NCI-H460 (cell line): ENCODE measurements around the gene TM9SF3. TPM values are rescaled to one million over a fixed set of nuclear protein-coding genes. Genes with fewer than 3 reads are reported as not detected.

ENCODE experiments used
- DNase-seq: peaks from one replicate; pipeline ENCODE4 v3.0.0-alpha.2; 2016; ENCODE audit warnings: low read depth; ENCODE audit errors: extremely low read depth
- polyA plus RNA-seq: library from polyadenylated mRNA; depleted of rRNA; stranded (reverse); fragments of >200 nt; gene quantifications from 2 replicates; pipeline ENCODE4 v1.2.3, GENCODE V29; 2014; cell fraction: nucleus; rRNA removed
- total RNA-seq: library from RNA; depleted of rRNA; stranded (reverse); fragments of >200 nt; shearing (Covaris generic); gene quantifications from 2 replicates; pipeline ENCODE4 v1.2.3, GENCODE V29; 2014; rRNA removed

The TM9SF3 gene
- total RNA-seq = 84.5 and 118 TPM in 2 replicates
- polyA plus RNA-seq = 68.0 and 149 TPM in 2 replicates

DNA sequence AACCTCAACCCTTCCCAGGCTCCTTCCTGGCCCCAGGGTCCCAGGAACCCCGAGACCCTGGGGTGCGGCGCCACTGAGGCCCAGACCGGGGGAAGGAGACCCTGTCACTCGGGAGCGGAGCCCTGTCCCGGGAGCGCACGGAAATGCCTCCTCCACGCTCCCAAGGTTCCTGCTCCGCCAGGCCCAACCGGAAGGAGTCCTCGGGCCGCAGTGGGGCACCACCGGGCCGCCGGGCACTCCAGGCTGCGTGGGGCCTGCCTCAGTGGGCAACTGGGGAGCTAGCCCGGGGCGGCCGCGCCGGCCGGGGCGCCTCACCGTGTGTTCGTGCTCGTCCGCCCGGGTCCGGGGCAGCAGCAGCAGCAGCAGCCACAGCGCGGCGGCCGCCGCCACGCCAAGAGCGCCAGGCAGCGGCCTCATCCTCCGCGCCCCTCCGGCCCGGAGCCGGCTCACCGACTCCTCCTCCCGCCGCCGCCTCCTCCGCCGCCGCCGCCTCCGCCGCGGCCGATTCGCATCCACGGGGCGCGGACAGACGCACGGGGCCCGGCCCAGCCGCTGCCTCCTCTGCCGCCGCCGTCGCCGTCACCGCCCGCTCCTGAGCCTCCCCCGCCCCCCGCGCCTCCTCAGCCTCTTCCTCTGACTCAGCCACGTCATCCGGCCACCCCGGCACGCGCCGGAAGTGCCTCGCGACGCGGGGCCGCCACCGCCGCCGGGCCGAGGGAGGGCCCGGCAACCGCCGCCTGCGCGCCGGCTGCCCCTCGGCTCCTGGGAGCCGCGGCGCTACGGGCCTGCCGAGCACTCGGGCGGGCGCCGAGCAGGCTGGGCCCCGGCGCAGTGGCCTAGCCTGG lies at the start of gene TM9SF3:
Gene TM9SF3 (minus strand): TSS at position 594 of the 845 bp plus-strand sequence. CDS start 177 bp downstream, at position 417.
- DNase-seq = peak; percentile 88

DNA sequence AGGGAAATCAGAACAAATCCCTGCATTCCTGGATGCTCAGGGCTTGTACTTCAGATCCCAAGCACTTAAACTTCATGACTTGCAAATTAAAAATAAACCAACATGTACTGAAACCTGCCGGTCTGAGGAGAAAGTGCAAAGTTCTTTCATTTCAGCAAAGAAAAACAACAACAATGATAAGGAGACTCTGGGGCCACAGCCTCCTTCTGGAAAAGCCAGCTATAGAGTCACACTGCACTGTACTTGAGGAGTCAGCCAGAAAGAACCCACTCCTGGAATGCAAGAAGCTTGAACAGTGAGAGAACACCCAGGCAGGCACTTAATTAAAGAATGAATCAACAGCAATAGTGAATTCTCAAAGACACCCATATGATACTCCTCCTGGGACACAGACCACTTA lies 49.7 kb upstream of the TM9SF3 start:
- no peak for DNase-seq

DNA sequence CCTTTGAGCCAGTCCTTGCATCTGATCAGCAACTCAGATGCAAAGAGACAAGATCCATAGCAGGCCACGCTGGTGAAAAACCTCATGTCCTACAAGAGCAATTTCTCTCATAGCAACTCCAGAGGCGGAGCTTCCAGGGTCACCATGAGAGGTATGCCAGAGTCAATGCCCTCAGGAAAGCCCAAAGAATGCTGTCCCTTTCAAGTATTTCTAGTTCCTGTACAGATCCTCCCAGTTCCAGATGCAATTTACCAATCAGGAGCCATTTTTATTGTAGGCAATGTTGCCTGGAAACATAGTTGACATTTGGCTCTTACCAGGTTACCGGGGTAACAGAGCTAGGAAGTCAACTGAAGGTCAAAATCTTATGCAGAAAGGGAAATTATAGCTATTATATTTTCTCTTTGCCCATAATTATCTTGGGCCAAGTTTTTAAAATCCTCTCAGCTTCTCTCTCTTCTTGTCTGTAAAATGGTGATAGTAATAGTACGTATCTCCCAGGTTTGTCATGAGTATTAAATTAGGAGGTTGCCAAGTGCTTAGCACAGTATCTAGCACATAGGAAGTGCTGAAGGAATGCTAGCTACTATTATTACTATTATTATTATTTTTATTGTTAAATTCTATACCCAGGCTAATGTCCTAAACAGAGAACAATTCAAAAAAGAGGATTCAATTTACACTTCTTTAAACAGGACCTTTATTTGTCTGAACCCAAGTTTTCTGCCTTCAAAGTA lies 46.3 kb upstream of the TM9SF3 start:
- no peak for DNase-seq

DNA sequence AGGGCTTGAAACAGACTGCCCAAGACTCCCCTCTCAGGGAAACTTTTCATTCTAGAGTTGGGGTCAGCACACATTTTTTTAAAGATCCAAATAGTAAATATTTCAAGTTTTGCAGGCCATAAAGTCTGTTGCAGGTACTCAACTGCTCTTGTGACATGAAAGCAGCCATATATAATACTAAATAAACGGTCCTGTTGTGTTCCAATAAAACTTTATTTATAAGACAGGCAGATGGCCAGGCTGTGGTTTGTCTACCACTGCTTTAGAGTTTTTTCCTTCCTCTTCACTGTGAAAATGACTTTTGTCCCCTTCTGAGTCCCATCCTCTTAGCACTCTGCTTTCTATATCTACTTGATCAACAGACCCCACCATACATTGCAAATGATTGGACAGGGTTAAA lies 40.5 kb upstream of the TM9SF3 start:
- no peak for DNase-seq

DNA sequence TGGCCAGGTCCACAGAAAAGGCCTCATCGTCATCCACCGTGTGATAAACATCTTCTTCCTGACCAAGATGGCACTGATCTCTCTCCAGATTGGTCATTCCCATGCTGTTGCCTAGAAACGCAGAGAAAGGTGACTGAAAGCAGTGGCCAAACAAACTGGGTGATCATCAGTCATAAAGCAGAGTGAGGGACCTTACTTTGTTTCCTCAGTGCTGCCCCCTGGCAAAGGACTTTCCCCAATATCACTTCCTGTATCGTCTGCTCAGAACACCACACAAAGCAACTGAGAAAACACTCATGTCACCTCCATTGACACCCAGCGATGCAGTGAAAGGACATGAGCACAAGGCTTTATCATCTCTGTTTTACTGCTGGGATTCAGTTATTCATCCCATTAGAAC lies 40.0 kb upstream of the TM9SF3 start:
- no peak for DNase-seq

DNA sequence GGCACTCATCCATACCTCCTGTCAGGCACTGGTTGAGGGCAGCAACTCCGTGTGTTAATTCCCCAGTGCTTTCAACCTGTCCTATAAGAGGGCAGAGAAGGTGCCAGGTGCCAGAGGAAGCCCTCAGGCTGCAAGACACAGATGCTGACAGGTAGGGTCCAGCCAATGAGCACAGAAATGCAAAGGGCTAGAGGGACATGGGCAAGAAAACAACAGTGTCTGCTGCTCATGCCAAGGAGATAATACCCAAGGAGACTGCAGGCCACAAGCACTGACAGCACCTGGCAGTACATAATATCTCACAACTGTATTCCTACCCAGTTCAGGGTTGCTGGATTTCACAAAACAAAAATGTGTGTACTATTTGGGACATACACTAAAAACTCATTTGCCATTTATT lies 38.4 kb upstream of the TM9SF3 start:
- no peak for DNase-seq

DNA sequence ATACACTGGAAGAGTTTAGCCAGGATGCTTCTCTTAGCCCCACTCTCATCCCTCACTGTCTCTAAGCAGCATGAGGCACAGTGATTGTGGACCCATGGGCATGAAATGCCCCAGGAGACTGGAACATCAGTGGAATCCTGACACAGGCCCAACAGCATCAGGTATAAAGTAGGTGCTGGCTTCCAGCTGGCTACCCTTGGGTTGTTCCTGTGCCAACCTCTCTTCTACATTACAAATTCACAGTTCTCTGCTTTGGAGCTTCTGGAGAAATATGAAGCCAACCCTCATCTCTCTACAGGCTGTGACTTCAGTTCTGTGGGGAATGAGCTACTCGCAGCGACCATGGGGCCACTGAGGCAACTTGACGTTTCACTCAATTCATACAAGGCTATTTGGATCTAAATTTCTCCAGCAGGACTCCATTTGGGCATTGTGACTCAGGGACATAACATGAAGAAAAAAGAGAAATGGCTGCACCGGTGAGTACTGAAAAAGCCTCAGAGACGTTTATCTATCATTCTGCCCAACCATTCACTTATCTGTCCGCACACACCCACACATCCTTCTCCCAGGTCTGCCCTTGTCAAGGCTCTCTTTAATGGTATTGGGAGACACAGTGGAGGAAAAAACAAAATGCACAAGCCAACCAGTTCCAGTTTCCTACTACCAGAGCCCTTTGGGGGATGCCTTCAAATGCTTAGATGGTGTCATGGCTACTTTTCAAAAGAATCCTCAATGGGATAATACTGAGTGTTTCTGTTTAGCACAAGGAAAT lies 35.4 kb upstream of the TM9SF3 start:
- no peak for DNase-seq

DNA sequence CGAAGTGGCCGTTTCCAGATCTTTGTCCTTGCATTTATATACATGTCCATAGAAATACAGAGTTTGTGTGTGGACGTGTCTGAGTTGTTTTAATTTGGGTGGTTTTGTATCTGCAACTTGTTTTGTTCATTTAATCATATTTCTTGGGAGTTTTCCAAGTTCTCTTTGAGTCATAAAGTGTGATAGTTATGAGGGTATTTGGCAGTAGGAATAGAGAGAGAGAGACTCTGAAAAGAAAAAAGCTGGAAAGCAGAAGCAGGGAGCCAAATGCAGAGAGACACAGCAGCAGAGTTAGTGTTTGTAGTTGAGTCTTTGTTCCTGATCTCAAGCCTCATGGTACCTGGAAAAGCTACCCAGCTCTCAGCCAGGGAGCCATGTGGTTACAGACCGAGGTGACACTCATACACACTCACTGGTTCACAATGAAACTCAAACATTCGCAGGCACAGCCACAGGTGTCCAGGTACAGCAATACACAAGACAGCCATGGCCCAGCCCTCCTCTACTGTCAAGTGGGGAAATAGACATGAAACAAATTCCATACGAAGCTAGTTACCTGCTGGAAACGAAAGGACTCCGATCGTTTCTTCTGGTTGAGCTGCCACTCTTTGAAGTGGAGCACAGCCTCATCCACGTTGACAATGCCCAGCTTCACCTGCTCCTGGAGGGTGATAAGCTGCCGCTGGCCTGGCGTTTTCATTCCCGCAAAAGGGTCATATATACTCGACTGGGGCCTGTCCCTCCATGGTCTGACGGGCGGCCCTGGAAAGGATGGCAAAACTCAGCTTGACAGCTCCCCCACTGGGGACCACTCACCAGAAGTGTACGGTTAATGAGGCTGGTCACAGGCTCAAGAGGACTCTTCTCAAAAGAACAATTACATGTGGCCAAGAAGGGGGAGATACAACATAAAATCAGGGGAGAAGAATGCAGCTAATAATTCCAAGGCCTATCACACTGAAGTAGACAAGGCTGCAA lies 33.3 kb upstream of the TM9SF3 start:
- DNase-seq = no peak

DNA sequence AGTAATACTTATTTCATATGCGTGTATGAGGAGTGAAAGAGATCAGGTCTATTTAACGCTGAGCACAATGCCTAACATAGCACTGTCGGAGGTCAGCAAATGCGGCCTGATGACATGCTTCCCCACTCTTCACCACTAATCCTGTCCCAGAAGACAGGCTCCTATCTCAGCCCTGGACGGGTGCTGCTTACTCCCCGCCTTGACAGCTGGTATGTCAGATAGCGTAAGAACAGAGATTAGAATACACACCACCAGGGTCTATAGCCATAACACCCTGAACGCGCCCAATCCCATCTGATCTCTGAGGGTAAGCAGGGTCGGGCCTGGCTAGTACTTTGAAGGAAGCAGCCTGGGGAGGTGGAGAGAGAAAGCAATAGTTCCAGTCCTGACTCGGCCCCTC lies 32.3 kb upstream of the TM9SF3 start:
- no peak for DNase-seq

DNA sequence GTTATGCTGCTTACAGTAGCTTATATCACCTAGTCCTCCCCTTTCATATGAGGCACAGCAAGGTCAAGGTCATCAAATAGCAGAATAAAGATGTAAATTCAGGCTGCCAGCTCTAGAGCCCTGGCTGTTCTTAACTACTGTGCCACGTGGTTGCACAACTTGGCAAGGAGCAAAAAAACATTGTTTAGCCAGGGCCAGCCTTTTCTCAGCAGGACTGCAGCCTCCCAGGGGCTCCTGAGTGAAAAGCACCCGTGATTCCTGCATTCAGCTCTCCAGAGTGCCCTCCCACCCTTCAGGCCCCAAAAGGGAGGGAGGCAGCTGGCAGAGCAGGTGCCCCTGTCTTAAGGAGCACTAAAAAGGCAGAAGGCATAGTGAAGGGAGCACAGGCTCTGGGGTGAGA lies 31.8 kb upstream of the TM9SF3 start:
- DNase-seq = no peak

DNA sequence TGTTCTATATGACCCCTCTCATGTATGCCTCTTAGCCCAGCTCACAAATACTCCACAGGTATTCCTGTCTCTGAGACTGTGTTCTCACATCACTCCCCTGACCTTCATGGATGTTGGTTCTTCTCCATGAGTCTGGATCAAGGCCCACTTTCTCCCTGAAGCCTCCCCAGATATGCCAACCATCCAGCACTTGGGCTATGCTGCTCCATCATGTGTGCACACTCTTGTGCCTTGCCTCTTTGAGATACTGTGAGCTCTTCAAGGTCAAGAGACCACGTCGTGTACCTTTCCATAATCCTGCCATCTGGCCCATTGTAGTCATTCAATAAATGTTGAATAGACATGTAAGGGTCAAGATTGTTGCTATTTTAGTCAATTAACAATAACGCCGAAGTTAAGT lies 30.1 kb upstream of the TM9SF3 start:
- DNase-seq = no peak

DNA sequence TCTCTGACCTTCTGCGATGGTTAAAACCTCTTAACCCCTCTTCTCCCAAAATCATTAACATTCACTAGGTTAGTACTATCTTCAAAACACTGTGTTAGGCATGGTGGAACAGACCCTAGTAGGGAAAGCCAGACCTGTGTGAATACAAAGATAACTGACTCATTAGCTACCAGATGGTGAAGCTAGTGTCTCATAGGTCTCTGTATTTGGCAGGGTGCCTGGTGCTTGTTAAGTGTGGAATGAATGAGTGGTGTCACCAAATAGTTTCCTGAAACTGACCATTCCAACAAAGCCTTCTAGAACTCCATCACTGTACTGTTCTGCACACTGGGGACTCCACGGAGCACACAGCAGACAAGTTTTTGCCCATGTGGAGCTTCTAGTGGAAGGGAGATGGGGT lies 27.7 kb upstream of the TM9SF3 start:
- DNase-seq = no peak

DNA sequence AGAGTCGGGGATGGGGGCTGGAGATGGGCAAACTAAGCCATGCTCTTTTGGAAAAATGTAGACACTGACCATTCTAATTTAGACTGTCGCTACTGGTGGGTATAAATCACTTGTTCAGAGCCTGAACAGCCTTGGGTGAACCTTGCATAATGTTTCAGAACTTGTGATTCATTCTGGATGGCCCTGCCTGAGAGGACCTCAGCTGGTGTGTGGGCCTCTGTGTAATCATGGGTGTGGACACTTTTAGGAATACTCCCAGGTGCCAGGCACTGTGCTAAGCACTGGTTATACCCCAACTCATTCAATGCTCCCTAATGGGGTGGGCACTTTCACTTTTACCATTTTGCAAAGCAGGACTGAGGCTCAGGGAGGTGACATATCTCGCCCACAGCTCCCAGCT lies 26.8 kb upstream of the TM9SF3 start:
- DNase-seq = no peak

DNA sequence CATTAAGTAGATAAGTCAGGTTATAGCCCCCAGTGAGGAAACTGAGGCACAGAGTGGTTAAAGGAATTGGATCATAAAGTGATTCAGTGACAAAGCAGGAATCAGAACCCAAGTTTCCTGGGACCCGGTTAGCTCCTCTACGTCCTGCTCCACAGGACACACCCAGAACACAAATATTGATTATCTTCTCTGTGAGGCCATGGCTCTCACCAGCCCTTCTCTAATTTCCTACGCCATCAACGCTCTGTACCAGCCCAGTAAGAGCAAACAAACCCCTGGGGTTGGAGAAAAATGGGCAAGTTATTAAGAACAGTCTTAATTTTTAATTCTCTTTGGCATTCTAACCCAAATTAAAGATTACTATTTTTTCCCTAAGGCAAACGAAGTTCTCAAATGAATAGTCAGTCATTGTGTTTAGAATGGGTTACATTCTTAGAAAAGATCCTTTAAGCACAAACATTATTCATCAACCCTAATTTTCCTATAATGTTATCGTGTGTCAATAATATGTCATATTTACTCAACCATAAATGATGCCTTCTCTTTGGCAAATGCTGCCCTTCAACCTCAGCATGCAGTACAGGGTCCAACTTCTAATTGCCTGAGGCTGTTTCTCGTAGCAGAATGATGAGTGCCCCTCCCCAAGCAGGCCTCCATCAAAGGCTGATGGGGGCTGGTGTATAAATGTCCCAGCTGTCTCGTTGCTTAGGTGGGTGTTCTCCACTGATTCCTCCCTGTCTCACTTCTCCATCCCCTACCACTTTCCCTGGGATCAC lies 25.4 kb upstream of the TM9SF3 start:
- no peak for DNase-seq

DNA sequence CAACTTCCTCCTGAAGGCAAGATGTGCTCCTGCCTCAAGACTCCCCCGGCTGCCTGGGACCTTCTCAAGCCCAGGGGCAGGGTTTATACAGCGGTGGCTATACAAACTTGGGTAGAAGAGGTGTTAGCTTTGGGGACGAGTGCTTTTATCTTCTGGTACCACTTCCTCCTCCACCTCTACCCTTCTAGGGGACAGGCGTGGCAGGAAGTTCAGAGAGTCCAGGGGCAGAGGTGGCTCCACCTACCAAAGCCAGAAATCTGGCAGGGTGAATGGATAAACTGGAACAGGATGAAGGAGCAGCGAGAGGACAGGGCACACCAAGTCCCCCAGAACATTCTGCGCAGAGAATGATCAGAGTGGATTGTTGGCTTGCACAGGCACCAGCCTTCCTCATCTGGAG lies 24.0 kb upstream of the TM9SF3 start:
- DNase-seq = no peak

DNA sequence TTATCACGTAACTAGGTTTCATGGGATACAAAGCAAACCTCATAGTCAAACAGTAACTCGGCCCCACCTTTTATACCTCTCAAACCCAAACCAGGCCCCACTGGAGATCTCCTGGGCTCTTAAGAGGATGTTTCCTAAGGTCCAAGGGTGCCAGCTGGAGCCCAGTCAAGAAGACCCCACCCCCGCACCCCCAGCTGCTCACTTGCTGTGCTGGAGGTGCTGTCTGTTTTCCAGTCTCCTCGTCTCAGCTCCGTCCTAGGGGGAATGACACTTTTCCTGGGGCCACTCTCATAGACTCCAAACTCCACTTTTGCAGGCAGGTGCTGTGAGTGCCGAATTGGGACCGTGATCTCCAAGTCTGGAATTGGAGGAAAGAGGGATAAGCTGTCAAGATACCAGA lies 22.7 kb upstream of the TM9SF3 start:
- no peak for DNase-seq

DNA sequence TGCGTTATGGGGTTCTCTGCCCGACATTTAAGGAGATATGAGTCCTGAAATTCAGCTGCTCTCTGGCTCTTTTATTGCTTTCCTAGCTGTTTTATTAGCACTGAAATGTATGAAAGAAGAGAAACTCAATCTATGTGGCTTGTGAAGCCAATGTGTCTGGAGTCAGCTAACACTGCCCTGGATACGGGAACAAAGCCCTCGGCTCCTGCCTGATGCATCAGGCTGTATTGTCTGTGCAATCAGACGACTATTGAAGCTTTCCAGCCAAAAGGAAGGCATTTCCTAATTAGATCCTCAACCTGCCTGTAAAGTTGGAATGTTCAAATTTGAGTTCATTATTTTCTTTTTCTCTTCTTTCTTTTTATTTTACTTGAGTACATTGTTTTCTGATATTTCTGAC lies 22.0 kb upstream of the TM9SF3 start:
- no peak for DNase-seq

DNA sequence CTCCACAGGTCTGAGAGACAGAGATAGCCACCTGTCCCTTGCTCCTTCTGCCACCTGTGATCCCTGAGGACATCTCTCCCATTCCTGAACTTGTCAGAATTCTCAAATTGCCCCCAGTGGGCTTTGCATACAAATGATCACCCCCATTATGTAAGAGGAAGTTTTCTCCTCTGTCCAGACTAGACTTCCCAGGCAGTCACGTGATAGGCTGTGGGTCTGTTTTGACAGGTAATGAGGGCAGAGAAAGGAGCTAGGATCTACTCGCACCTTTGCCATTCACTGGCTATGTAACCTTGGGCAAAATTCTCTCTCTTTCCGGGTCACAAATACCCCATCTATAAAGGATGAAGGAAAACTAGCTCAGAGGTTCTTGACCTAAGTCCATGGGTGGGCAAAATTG lies 21.4 kb upstream of the TM9SF3 start:
- DNase-seq = no peak

DNA sequence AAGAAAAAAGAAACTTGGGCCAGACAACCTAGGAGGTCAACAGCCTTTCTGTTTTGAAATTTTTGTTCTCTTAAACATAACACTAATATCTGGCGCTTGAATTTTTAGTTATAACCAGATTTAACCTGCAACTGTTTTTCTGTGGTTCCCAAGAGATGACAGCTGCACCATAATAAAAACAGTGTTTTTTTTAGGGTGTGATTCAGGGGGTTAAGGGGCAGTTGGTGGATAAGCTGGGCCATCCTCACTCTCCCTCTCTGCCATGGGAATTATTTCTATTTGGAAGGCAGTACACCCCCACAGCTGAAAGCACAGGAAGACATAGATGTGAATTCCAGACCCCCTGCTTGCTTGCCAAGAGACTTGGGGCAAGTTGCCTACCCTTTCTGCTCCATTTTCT lies 20.1 kb upstream of the TM9SF3 start:
- no peak for DNase-seq
